ENCODE results near the gene ACSS1. TPM values are rescaled to one million over a fixed set of nuclear protein-coding genes. Genes with fewer than 3 reads are reported as not detected.
A peak's percentile ranks its signal among the peaks of the same experiment; 100 is the strongest.

The ACSS1 gene
- total RNA-seq, 1 donor from 2014 or later: 19.5 TPM

GRCh38 chr20:24987873-24988835, 69.8 kb downstream of the ACSS1 start:
- Histone ChIP-seq H3K4me1 (peaks cover 0 to 6% of the 10 kb centered on the region in 2 donors), H3K36me3 (peaks cover 0 to 2% of the 10 kb centered on the region in 2 donors), H3K9me3 (no peaks in the 10 kb centered on the region), H3K27me3 (no peaks in the 10 kb centered on the region), H3K4me3 (no peak overlapping the region), H3K27ac (no peak overlapping the region)
- peak in 1 of 2 donors; percentile 40 for DNase-seq (ENCODE audit: low spot score in 2 of 2)
- intact Hi-C loops (cut with DNase I): no loop called here
- TF ChIP-seq, protein P1, sequence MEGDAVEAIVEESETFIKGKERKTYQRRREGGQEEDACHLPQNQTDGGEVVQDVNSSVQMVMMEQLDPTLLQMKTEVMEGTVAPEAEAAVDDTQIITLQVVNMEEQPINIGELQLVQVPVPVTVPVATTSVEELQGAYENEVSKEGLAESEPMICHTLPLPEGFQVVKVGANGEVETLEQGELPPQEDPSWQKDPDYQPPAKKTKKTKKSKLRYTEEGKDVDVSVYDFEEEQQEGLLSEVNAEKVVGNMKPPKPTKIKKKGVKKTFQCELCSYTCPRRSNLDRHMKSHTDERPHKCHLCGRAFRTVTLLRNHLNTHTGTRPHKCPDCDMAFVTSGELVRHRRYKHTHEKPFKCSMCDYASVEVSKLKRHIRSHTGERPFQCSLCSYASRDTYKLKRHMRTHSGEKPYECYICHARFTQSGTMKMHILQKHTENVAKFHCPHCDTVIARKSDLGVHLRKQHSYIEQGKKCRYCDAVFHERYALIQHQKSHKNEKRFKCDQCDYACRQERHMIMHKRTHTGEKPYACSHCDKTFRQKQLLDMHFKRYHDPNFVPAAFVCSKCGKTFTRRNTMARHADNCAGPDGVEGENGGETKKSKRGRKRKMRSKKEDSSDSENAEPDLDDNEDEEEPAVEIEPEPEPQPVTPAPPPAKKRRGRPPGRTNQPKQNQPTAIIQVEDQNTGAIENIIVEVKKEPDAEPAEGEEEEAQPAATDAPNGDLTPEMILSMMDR (IDR thresholded peaks at IDR 0.05): no peak

- Histone ChIP-seq H3K27me3 (no peaks in the 10 kb centered on the region), H3K4me1 (peaks cover 0 to 6% of the 10 kb centered on the region in 2 donors), H3K36me3 (peaks cover 0 to 12% of the 10 kb centered on the region in 2 donors), H3K27ac (no peak overlapping the region), H3K9me3 (no peaks in the 10 kb centered on the region), H3K4me3 (no peak overlapping the region)
- intact Hi-C loops (cut with DNase I): no loop called here
- TF ChIP-seq, protein P1 (IDR thresholded peaks at IDR 0.05): no peak
- DNase-seq (ENCODE audit: low spot score in 2 of 2): peak in 1 of 2 donors; percentile 19
These were observed 70.7 kb downstream of the ACSS1 start for GRCh38 chr20:24987244-24987643.

DNA sequence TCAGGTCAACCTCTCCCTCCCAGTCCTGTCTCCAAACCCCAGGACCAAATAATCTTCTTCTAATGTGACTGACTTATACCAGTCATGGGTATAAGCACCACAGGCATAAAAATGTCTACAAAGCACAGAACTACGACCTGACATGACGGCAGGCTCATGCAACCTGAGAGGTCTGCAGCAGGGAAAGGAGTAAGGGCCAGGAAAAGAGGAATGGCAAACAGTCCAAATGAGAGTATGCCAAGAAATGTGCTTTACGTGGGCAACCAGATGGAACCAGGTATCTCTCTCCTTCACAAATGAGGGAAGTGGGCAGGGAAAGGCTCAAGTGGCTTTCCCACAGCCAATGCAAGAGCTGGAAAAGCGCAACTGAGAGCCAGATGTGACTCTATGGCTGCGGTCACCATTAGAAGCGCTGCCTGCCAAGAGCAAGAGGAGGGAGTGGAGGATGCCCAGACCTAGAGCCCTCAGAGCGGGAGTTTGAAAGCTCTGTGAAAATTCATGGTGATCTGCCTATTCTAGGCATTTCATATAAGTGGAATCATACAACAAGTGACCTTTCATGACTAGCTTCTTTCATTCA, 71.4 kb downstream of the ACSS1 start:
- H3K27ac ChIP-seq: no peak overlapping the region
- intact Hi-C loops (cut with DNase I): no loop called here

GRCh38 chr20:24985802-24986201, 72.1 kb downstream of the ACSS1 start:
- intact Hi-C loops (cut with DNase I): no loop called here
- no peaks in the 10 kb centered on the region for H3K27me3 ChIP-seq

More for the DNA sequence above, 71.4 kb downstream of the ACSS1 start:
- no peaks in the 10 kb centered on the region for H3K27me3 ChIP-seq
- H3K4me1 ChIP-seq: peaks cover 0 to 6% of the 10 kb centered on the region in 2 donors
- H3K36me3 ChIP-seq: peaks cover 2 to 16% of the 10 kb centered on the region in 2 donors
- TF ChIP-seq, protein P1 (IDR thresholded peaks at IDR 0.05): no peak
- no peak overlapping the region for H3K4me3 ChIP-seq
- H3K9me3 ChIP-seq: no peaks in the 10 kb centered on the region
- peak in 1 of 2 donors; percentile 21 for DNase-seq (ENCODE audit: low spot score in 2 of 2)

GRCh38 chr20:24984961-24985640, 72.8 kb downstream of the ACSS1 start:
- intact Hi-C loops (cut with DNase I): no loop called here
- no peaks in the 10 kb centered on the region for H3K9me3 ChIP-seq
- H3K27me3 ChIP-seq: no peaks in the 10 kb centered on the region
- TF ChIP-seq, protein P1 (IDR thresholded peaks at IDR 0.05): no peak
- H3K4me1 ChIP-seq: no peaks in the 10 kb centered on the region
- H3K4me3 ChIP-seq: no peak overlapping the region
- no peak overlapping the region for H3K27ac ChIP-seq
- peaks cover 13 to 28% of the 10 kb centered on the region in 2 donors for H3K36me3 ChIP-seq
- peak in 1 of 2 donors; percentile 56 for DNase-seq (ENCODE audit: low spot score in 2 of 2)

More at GRCh38 chr20:24985802-24986201, 72.1 kb downstream of the ACSS1 start:
- TF ChIP-seq, protein P1 (IDR thresholded peaks at IDR 0.05): no peak
- Histone ChIP-seq H3K27ac (no peak overlapping the region), H3K4me1 (no peaks in the 10 kb centered on the region), H3K36me3 (peaks cover 7 to 21% of the 10 kb centered on the region in 2 donors), H3K9me3 (no peaks in the 10 kb centered on the region), H3K4me3 (no peak overlapping the region)
- DNase-seq (ENCODE audit: low spot score in 2 of 2): peak in 1 of 2 donors; percentile 55

Measured in ascending aorta (tissue), 2 donors.